GM12875 (cell line): ENCODE data around the gene RNF212B.

Experiments used
- H3K4me3 ChIP-seq: one replicate; pipeline ENCODE4 v1.5.1; 2011; ENCODE audit warnings: low read depth, low read length, control low read depth
- TF ChIP-seq, protein P1 (sequence below): IDR thresholded peaks from 2 replicates; pipeline ENCODE4 v1.5.1; 2011; ENCODE audit warnings: low read depth, mild to moderate bottlenecking, control low read depth, inconsistent platforms, low read length, moderate library complexity, borderline replicate concordance; ENCODE audit not compliant: insufficient read depth

Gene RNF212B

DNA sequence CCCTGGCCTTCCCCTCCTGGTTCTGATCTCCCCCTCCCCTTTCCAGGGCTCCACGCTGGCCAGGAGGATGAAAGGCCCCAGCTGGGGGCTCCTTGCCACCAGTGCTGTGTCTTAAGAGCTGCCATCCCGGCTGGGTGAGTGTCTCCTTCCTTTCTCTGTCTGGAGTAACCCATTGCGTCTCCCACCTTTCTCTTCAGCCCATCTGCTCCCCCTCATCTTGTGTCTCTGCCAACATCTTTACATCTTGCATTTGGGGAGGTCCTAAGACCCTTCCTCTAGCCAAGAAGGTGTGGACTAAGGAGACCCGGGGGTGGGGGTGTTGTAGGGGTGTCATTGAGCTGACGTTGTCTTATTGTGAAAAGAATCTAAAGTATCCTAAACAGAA is 69.4 kb downstream of the RNF212B start:
- TF ChIP-seq, protein P1, sequence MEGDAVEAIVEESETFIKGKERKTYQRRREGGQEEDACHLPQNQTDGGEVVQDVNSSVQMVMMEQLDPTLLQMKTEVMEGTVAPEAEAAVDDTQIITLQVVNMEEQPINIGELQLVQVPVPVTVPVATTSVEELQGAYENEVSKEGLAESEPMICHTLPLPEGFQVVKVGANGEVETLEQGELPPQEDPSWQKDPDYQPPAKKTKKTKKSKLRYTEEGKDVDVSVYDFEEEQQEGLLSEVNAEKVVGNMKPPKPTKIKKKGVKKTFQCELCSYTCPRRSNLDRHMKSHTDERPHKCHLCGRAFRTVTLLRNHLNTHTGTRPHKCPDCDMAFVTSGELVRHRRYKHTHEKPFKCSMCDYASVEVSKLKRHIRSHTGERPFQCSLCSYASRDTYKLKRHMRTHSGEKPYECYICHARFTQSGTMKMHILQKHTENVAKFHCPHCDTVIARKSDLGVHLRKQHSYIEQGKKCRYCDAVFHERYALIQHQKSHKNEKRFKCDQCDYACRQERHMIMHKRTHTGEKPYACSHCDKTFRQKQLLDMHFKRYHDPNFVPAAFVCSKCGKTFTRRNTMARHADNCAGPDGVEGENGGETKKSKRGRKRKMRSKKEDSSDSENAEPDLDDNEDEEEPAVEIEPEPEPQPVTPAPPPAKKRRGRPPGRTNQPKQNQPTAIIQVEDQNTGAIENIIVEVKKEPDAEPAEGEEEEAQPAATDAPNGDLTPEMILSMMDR: no peak
- peak overlapping the region; percentile 67 for H3K4me3 ChIP-seq

DNA sequence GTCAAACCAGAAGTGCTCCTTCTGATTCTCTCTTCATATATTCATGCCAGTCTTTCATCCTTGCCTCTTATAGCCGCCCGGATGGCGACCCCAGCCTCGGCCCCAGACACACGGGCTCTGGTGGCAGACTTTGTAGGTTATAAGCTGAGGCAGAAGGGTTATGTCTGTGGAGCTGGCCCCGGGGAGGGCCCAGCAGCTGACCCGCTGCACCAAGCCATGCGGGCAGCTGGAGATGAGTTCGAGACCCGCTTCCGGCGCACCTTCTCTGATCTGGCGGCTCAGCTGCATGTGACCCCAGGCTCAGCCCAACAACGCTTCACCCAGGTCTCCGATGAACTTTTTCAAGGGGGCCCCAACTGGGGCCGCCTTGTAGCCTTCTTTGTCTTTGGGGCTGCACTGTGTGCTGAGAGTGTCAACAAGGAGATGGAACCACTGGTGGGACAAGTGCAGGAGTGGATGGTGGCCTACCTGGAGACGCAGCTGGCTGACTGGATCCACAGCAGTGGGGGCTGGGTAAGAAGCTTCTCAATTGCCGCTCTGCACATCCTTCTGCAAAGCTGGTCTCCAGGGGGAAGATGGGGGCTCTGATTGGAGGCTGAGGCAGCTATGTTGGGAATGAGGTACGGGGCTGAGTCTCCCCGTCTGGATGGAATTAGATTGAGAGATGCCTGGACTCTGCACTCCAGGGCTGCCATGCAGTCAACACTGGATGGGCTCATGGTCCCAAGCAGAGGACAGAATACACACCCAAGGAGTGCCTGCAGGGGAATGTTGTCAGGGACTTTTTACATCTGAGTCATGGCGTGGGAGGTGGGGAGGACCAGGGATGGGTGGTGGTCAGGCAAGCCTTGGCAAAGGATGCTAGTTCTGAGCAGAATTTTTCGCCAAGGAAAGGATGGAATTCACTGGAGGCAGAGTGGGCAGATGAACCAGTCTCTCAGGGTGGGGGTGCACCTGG is 70.2 kb downstream of the RNF212B start:
- TF ChIP-seq, protein P1: no peak

DNA sequence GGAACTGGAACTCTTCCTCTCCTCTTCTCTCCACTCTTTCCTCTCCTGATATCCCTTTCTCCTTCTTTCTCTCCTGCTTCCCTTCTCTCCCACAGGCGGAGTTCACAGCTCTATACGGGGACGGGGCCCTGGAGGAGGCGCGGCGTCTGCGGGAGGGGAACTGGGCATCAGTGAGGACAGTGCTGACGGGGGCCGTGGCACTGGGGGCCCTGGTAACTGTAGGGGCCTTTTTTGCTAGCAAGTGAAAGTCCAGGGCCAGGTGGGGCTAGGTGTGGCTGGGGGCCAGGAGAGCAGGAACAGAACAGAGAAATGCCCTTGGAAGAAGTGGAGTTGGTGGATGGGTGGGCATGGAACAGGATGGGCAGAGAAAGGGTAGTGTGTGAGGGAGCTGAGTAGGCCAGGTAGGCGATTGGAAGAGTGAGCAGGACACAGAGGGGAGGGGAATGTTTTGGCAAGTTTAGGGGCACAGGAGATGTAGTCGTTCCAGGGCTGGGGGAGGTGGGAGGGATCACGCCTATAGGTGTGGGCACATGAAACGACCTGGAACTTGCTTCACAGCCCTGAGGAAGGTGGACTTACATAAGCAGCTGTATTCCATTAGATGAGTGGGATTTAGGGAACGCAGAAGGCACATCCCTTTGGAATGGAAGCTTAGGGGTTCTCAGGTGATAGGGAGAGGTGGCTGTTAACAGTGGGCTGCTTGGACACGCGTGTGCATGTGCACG is 71.1 kb downstream of the RNF212B start:
- no peak overlapping the region for H3K4me3 ChIP-seq
- TF ChIP-seq, protein P1: no peak

More for the DNA sequence above, 70.2 kb downstream of the RNF212B start:
- no peak overlapping the region for H3K4me3 ChIP-seq

DNA sequence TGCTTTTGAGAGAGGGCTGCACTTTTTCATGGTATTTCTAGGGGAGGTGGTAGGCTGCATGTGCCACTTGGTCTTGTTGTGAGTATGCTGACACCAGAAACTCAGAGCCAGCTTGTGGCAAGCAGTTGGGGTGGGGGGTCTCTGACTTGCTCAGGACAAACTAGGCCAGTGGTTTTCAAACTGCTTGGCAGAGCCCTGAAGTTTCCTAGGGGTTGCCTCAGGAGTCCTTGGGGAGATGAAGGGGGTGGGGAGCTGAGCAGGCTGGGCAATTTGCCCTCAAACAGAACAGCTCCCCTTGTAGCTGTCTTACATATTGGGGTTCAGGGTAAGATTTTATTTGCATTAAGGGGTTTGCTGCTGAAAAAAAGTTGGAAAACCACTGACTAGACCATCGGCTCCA is 72.8 kb downstream of the RNF212B start:
- H3K4me3 ChIP-seq: no peak overlapping the region
- TF ChIP-seq, protein P1: no peak

DNA sequence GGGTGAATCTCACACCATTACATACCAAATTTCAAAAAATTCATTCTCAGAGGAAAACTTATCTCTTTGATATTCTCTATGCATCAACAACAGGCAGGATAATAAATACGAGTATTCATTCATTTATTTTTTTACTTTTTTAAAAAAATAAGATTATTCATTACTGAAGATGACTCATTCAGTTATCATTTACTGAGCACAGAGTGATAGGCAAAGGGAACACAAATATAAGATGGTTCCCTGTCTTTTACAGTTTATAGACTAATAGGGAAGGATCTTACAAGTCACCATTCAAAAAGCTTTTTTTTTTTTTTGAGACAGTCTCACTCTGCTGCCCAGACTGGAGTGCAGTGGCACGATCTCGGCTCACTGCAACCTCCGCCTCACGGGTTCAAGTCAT is 78.6 kb downstream of the RNF212B start:
- no peak overlapping the region for H3K4me3 ChIP-seq
- TF ChIP-seq, protein P1: no peak

DNA sequence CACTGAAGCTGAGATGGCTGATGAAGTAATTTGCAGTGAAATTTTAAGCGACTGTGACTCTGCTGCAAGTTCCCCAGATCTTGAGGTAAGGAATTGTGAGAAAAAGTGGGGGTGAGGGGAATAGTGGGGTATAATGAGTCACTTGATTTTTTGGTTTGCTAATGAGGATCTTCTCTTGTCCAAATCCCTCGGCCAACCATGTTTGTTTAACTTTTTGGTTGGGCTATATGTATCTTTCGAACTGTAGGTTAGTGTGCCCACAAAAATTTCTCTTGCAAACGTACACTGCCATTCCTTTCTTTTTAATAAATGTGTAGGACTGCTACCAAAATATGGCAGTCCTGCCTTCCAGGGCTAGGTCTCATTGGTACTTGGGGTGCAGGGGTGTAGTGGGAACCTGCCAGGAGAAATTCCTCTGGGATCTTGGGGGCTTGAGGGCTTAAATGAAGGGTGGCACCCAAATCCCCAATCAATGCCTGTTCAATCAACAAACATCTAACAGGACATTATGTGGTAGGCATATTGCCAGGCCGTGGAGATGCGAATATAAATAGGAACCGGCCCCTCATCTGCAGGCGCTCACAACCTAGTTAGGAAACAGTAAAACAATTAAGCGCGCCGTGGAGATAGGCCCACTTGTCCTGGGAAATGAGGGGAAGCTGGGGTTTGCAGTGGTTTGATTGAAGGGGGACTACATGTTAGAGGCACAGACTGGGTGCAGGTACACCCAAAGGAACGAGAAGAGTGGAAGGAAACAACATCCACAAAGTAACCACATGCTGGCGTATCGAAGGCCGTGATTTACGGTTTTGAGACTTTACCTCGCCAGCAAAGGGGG is 82.2 kb downstream of the RNF212B start:
- TF ChIP-seq, protein P1: no peak
- peak overlapping the region; percentile 43 for H3K4me3 ChIP-seq
